MCF 10A (cell line): ENCODE measurements around the gene CDC25B. TPM values are rescaled to one million over a fixed set of nuclear protein-coding genes. Genes with fewer than 3 reads are reported as not detected.
A peak's percentile ranks its signal among the peaks of the same experiment; 100 is the strongest.

Experiments used
- BruUV-seq: library from RNA; stranded (reverse); fragments of 400-500 nt; replicated peaks from 2 replicates; lab custom pipeline; 2021; lab: Mats Ljungman, UMichigan
- CTCF ChIA-PET: fragments of 300-600 bp; sonication (Branson Sonifier 250); formaldehyde crosslinking; extraction: SDS; loops from one replicate; lab custom pipeline; 2021; ENCODE audit warnings: antibody characterized with exemption, inconsistent platforms; lab: Yijun Ruan, JAX
- POLR2A ChIA-PET: fragments of 300-600, 350-650 bp; sonication (Branson Sonifier 250); formaldehyde crosslinking; extraction: SDS; loops from one replicate; lab custom pipeline; 2020; ENCODE audit warnings: antibody characterized with exemption, inconsistent platforms; lab: Yijun Ruan, JAX
- DNase-seq: peaks from one replicate; pipeline ENCODE4 v3.0.0-alpha.2; 2018; ENCODE audit not compliant: unreplicated experiment
- H3K27ac Mint-ChIP-seq: one replicate; pipeline ENCODE4 v1.8.0; 2022; ENCODE audit warnings: mild to moderate bottlenecking, low read depth, mixed read lengths; ENCODE audit not compliant: unreplicated experiment
- H3K27me3 Mint-ChIP-seq: one replicate; pipeline ENCODE4 v1.8.0; 2022; ENCODE audit warnings: mixed read lengths; ENCODE audit not compliant: insufficient read depth, unreplicated experiment
- H3K36me3 Mint-ChIP-seq: one replicate; pipeline ENCODE4 v1.8.0; 2022; ENCODE audit warnings: mild to moderate bottlenecking, moderate library complexity, mixed read lengths; ENCODE audit not compliant: insufficient read depth, unreplicated experiment
- H3K4me1 Mint-ChIP-seq: one replicate; pipeline ENCODE4 v1.8.0; 2022; ENCODE audit warnings: mixed read lengths; ENCODE audit not compliant: insufficient read depth, unreplicated experiment
- H3K4me3 Mint-ChIP-seq: one replicate; pipeline ENCODE4 v1.8.0; 2022; ENCODE audit warnings: mild to moderate bottlenecking, moderate library complexity, mixed read lengths; ENCODE audit not compliant: unreplicated experiment
- H3K9me3 Mint-ChIP-seq: one replicate; pipeline ENCODE4 v1.8.0; 2022; ENCODE audit warnings: mixed read lengths; ENCODE audit not compliant: unreplicated experiment
- CTCF ChIP-seq: fragments of 200-600 bp; IDR thresholded peaks from one replicate; pipeline ENCODE4 v1.8.0; 2022; ENCODE audit warnings: antibody characterized with exemption, mild to moderate bottlenecking; ENCODE audit not compliant: unreplicated experiment
- intact Hi-C: fragments of 100-400 bp; cut with micrococcal nuclease; formaldehyde crosslinking; loops from 2 replicates; pipeline ENCODE4 v1.14.1; 2022
- total RNA-seq: library from RNA; stranded (reverse); gene quantifications from 2 replicates; pipeline ENCODE4 v1.2.3, GENCODE V29; 2022

Gene CDC25B
- total RNA-seq, 1 experiment from 2014 or later = 134 TPM

- no peak for DNase-seq
- peaks cover 20% of the 10 kb centered on the region for H3K36me3 Mint-ChIP-seq
- ChIA-PET CTCF (interaction anchor here (0.6 to 5.7 kb wide), 14 partner anchors 8 to 491 kb away, joined by 3 to 65 read pairs (median 4); partner anchors contain the start of gene ADISSP), POLR2A (interaction anchor here (0.6 to 1.8 kb wide), 5 partner anchors 10 to 32 kb away, joined by 3 to 9 read pairs (median 5); partner anchors contain the start of genes ADISSP and CENPB)
- no peaks in the 10 kb centered on the region for H3K9me3 Mint-ChIP-seq
- TF ChIP-seq CTCF = no peak
- no peak overlapping the region for H3K4me3 Mint-ChIP-seq
- no peaks in the 10 kb centered on the region for H3K4me1 Mint-ChIP-seq
- no peak overlapping the region for H3K27ac Mint-ChIP-seq
- H3K27me3 Mint-ChIP-seq = no peaks in the 10 kb centered on the region
- intact Hi-C loops = loop anchor here (1.0 kb wide), 1 partner anchor 67 kb away; the partner anchor contains the start of gene AP5S1
- BruUV-seq = TSS peak; percentile 81
Measured at GRCh38 chr20:3753501-3754275, 42.4 kb upstream of the CDC25B start.

GRCh38 chr20:3754276-3754630 lies 41.9 kb upstream of the CDC25B start:
- no TSS peak for BruUV-seq
- H3K27ac Mint-ChIP-seq = no peak overlapping the region
- intact Hi-C loops = no loop called here
- POLR2A ChIA-PET = interaction anchor here (1.5 to 1.8 kb wide), 2 partner anchors 10 to 13 kb away, joined by 5 to 6 read pairs; partner anchors contain the start of gene ADISSP
- CTCF ChIA-PET = interaction anchor here (0.7 to 5.7 kb wide), 8 partner anchors 12 to 99 kb away, joined by 3 to 65 read pairs (median 4); partner anchors contain the start of gene ADISSP
- no peaks in the 10 kb centered on the region for H3K9me3 Mint-ChIP-seq
- TF ChIP-seq CTCF = no peak
- H3K27me3 Mint-ChIP-seq = no peaks in the 10 kb centered on the region
- no peaks in the 10 kb centered on the region for H3K4me1 Mint-ChIP-seq
- peaks cover 20% of the 10 kb centered on the region for H3K36me3 Mint-ChIP-seq
- no peak for DNase-seq
- no peak overlapping the region for H3K4me3 Mint-ChIP-seq

GRCh38 chr20:3755269-3755668 lies 40.8 kb upstream of the CDC25B start:
- DNase-seq = no peak
- no peaks in the 10 kb centered on the region for H3K27me3 Mint-ChIP-seq
- no TSS peak for BruUV-seq
- H3K4me1 Mint-ChIP-seq = no peaks in the 10 kb centered on the region
- TF ChIP-seq CTCF = no peak
- CTCF ChIA-PET = interaction anchor here (1.2 to 5.7 kb wide), 2 partner anchors 9 to 11 kb away, joined by 3 to 65 read pairs; partner anchors contain the start of gene ADISSP
- H3K27ac Mint-ChIP-seq = no peak overlapping the region
- peaks cover 20% of the 10 kb centered on the region for H3K36me3 Mint-ChIP-seq
- intact Hi-C loops = no loop called here
- POLR2A ChIA-PET = no interaction called here
- H3K4me3 Mint-ChIP-seq = no peak overlapping the region
- H3K9me3 Mint-ChIP-seq = no peaks in the 10 kb centered on the region

GRCh38 chr20:3755814-3756480 lies 40.2 kb upstream of the CDC25B start:
- ChIA-PET CTCF (interaction anchor here (1.0 to 5.7 kb wide), 6 partner anchors 8 to 65 kb away, joined by 3 to 65 read pairs (median 6); partner anchors contain the start of genes ADISSP and AP5S1), POLR2A (interaction anchor here (2.2 kb wide), 1 partner anchor 12 kb away, joined by 9 read pairs; the partner anchor contains the start of gene ADISSP)

More at GRCh38 chr20:3755814-3756480, 40.2 kb upstream of the CDC25B start:
- TF ChIP-seq CTCF = no peak
- DNase-seq = no peak
- Mint-ChIP-seq H3K4me3 (no peak overlapping the region), H3K36me3 (peaks cover 25% of the 10 kb centered on the region), H3K27me3 (no peaks in the 10 kb centered on the region), H3K4me1 (no peaks in the 10 kb centered on the region), H3K27ac (no peak overlapping the region), H3K9me3 (no peaks in the 10 kb centered on the region)
- no TSS peak for BruUV-seq
- intact Hi-C loops = no loop called here
